HepG2 (cell line): Measurements from ENCODE around the gene ABTB2.

Source experiments
- EP300 ChIP-seq, 3 experiments: sonication (generic) in 1 of 3; formaldehyde crosslinking in 1 of 3; IDR thresholded peaks; 2 replicates each; pipeline versions ENCODE4 v1.5.1 to v1.6.1; 2011 to 2020; ENCODE audit warnings: low read depth in 2 of 3, low read length in 2 of 3, borderline replicate concordance in 1 of 3, improper control_type of control experiment in 1 of 3, mild to moderate bottlenecking in 1 of 3, missing genetic modification reagents in 1 of 3, moderate library complexity in 1 of 3
- HNRNPL ChIP-seq: fragments of 200-400 bp; formaldehyde crosslinking; IDR thresholded peaks from 2 replicates; pipeline ENCODE4 v1.6.1; 2017; ENCODE audit warnings: mild to moderate bottlenecking, low read depth, low read length
- PATZ1 ChIP-seq: sonication (generic); formaldehyde crosslinking; IDR thresholded peaks from 2 replicates; pipeline ENCODE4 v1.4.0; 2020; ENCODE audit warnings: missing genetic modification reagents
- RBM39 ChIP-seq: fragments of 200-400 bp; formaldehyde crosslinking; IDR thresholded peaks from one replicate; pipeline ENCODE4 v1.6.1; 2018; ENCODE audit warnings: antibody characterized with exemption, mild to moderate bottlenecking, low read depth, low read length; ENCODE audit not compliant: poor library complexity, severe bottlenecking

- TF ChIP-seq PATZ1 (CRISPR knock-in tag): no peak
- no peak for TF ChIP-seq HNRNPL
- TF ChIP-seq EP300 (IDR thresholded peaks at IDR 0.05; ENCODE audit: low read depth in 2 of 2, low read length in 2 of 2): no peak
- TF ChIP-seq EP300 (CRISPR knock-in tag; IDR thresholded peaks at IDR 0.05; ENCODE audit: borderline replicate concordance): no peak
- TF ChIP-seq RBM39: no peak
These were observed 119.3 kb downstream of the ABTB2 start for GRCh38 chr11:34238533-34238932.
